WTC11 (cell line): Measurements from ENCODE around the gene NAPB. TPM values are rescaled to one million over a fixed set of nuclear protein-coding genes. Genes with fewer than 3 reads are reported as not detected.

Experiments
- ATAC-seq: fragments of 200-7000 bp; cut with Tn5 transposase; 2 replicates; pipeline ENCODE4 v1.10.0; 2021; ENCODE audit warnings: mild to moderate bottlenecking, moderate library complexity
- CTCF ChIA-PET: fragments of 300-600 bp; sonication (Branson Sonifier 250); formaldehyde crosslinking; loops from one replicate; lab custom pipeline; 2021; ENCODE audit warnings: antibody characterized with exemption; lab: Charles Lee
- POLR2A ChIA-PET: fragments of 350-600 bp; sonication (Branson Sonifier 250); formaldehyde crosslinking; loops from one replicate; lab custom pipeline; 2021; ENCODE audit warnings: antibody characterized with exemption; lab: Charles Lee
- DNase-seq: peaks from one replicate; pipeline ENCODE4 v3.0.0; 2021; ENCODE audit warnings: low spot score
- H3K27ac Mint-ChIP-seq: 2 replicates; pipeline ENCODE4 v1.8.0; 2021; ENCODE audit warnings: mixed read lengths
- H3K27me3 Mint-ChIP-seq: 2 replicates; pipeline ENCODE4 v1.8.0; 2021; ENCODE audit warnings: low read depth, mild to moderate bottlenecking, moderate library complexity, mixed read lengths
- H3K36me3 Mint-ChIP-seq: 2 replicates; pipeline ENCODE4 v1.8.0; 2021; ENCODE audit warnings: mixed read lengths
- H3K4me1 Mint-ChIP-seq: 2 replicates; pipeline ENCODE4 v1.8.0; 2022; ENCODE audit warnings: mixed read lengths
- H3K4me3 Mint-ChIP-seq: 2 replicates; pipeline ENCODE4 v1.8.0; 2021; ENCODE audit warnings: mild to moderate bottlenecking, moderate library complexity, mixed read lengths
- H3K9me3 Mint-ChIP-seq: 2 replicates; pipeline ENCODE4 v1.8.0; 2021; ENCODE audit warnings: mixed read lengths
- ELF4 ChIP-seq: sonication (generic); formaldehyde crosslinking; IDR thresholded peaks from 2 replicates; pipeline ENCODE4 v1.8.1; 2022; ENCODE audit warnings: low read depth, mild to moderate bottlenecking, moderate library complexity, missing genetic modification reagents
- GABPB1 ChIP-seq: sonication (generic); formaldehyde crosslinking; IDR thresholded peaks from 2 replicates; pipeline ENCODE4 v1.8.1; 2023; ENCODE audit warnings: mild to moderate bottlenecking, missing genetic modification reagents
- GRHL2 ChIP-seq: fragments of 250-450 bp; sonication (Bioruptor Pico); IDR thresholded peaks from 2 replicates; pipeline ENCODE4 v1.8.0; 2022; ENCODE audit warnings: mild to moderate bottlenecking, moderate library complexity; ENCODE audit not compliant: insufficient replicate concordance, severe bottlenecking
- JAZF1 ChIP-seq: fragments of 250-450 bp; sonication (Bioruptor Pico); IDR thresholded peaks from 2 replicates; pipeline ENCODE4 v1.9.0; 2021; ENCODE audit warnings: moderate library complexity, mild to moderate bottlenecking, inconsistent platforms
- JUN ChIP-seq: sonication (generic); formaldehyde crosslinking; IDR thresholded peaks from 2 replicates; pipeline ENCODE4 v1.8.0; 2023; ENCODE audit warnings: mild to moderate bottlenecking, missing genetic modification reagents
- NFE2L1 ChIP-seq: sonication (generic); formaldehyde crosslinking; IDR thresholded peaks from 2 replicates; pipeline ENCODE4 v1.8.1; 2023; ENCODE audit warnings: missing genetic modification reagents
- RORB ChIP-seq: fragments of 250-450 bp; sonication (Bioruptor Pico); IDR thresholded peaks from 2 replicates; pipeline ENCODE4 v1.9.0; 2021; ENCODE audit warnings: mild to moderate bottlenecking
- ZNF138 ChIP-seq: sonication (generic); formaldehyde crosslinking; conservative IDR thresholded peaks from 2 replicates; pipeline ENCODE4 v1.8.1; 2022; ENCODE audit warnings: mild to moderate bottlenecking, moderate library complexity, missing genetic modification reagents
- ZNF396 ChIP-seq: fragments of 250-450 bp; sonication (Bioruptor Pico); IDR thresholded peaks from 2 replicates; pipeline ENCODE4 v1.8.0; 2021; ENCODE audit warnings: mild to moderate bottlenecking, moderate library complexity, borderline replicate concordance
- ZNF416 ChIP-seq: fragments of 250-450 bp; sonication (Bioruptor Pico); IDR thresholded peaks from 2 replicates; pipeline ENCODE4 v1.9.0; 2021; ENCODE audit warnings: mild to moderate bottlenecking, inconsistent platforms
- total RNA-seq: library from RNA; stranded (reverse); gene quantifications from 3 replicates; pipeline ENCODE4 v1.2.3, GENCODE V29; 2021
- TF ChIP-seq, protein P1 (sequence below): sonication (generic); formaldehyde crosslinking; IDR thresholded peaks from 2 replicates; pipeline ENCODE4 v1.8.1; 2022; ENCODE audit warnings: mild to moderate bottlenecking, moderate library complexity, missing genetic modification reagents
- TF ChIP-seq, protein P2 (sequence below): sonication (generic); formaldehyde crosslinking; IDR thresholded peaks from 2 replicates; pipeline ENCODE4 v1.8.1; 2022; ENCODE audit warnings: mild to moderate bottlenecking, missing genetic modification reagents, moderate library complexity, borderline replicate concordance
- TF ChIP-seq, protein P3 (sequence below): sonication (generic); formaldehyde crosslinking; IDR thresholded peaks from 2 replicates; pipeline ENCODE4 v1.8.0; 2022; ENCODE audit warnings: mild to moderate bottlenecking, missing genetic modification reagents
- TF ChIP-seq, protein P4 (sequence below): fragments of 250-450 bp; sonication (Bioruptor Pico); conservative IDR thresholded peaks from 2 replicates; pipeline ENCODE4 v1.9.0; 2021; ENCODE audit warnings: mild to moderate bottlenecking

Gene NAPB
- total RNA-seq, 1 experiment from 2014 or later = 12.9 TPM

DNA sequence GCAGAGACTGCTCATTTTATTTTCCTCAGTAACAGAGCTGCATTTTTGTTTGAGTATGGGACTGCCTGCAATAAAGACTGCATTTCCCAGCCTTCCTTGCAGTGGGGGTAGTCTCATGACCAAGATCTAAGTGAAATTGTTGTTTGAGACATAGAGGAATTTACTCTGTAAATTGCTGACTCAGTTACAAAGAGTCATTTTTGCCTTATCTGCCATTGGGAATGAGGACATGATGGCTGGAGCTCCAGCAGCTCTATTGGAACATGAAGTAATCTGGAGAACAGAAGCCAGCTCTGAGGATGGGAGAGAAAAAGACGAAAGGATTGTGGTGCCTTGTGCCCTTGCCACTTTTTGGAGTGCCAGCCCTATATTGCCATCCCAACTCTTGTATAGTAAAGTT, 33.5 kb upstream of the NAPB start:
- TF ChIP-seq GRHL2 (CRISPR knock-in tag) (no peak), NFE2L1 (CRISPR knock-in tag) (no peak), ZNF396 (CRISPR knock-in tag) (no peak)
- Mint-ChIP-seq H3K36me3 (peaks cover 5% of the 10 kb centered on the region; the same call in 1 of the 2 replicates), H3K27me3 (peaks cover 11% of the 10 kb centered on the region), H3K9me3 (peaks cover 22% of the 10 kb centered on the region), H3K4me3 (no peak overlapping the region), H3K27ac (no peak overlapping the region), H3K4me1 (peaks cover 9% of the 10 kb centered on the region)
- ChIA-PET POLR2A (interaction anchor here (0.6 kb wide), 1 partner anchor 74 kb away, joined by 3 read pairs; no protein-coding TSS in a partner anchor), CTCF (interaction anchor here (1.0 kb wide), 1 partner anchor 8 kb away, joined by 6 read pairs; no protein-coding TSS in a partner anchor)
- DNase-seq = no peak
- no peak for ATAC-seq

DNA sequence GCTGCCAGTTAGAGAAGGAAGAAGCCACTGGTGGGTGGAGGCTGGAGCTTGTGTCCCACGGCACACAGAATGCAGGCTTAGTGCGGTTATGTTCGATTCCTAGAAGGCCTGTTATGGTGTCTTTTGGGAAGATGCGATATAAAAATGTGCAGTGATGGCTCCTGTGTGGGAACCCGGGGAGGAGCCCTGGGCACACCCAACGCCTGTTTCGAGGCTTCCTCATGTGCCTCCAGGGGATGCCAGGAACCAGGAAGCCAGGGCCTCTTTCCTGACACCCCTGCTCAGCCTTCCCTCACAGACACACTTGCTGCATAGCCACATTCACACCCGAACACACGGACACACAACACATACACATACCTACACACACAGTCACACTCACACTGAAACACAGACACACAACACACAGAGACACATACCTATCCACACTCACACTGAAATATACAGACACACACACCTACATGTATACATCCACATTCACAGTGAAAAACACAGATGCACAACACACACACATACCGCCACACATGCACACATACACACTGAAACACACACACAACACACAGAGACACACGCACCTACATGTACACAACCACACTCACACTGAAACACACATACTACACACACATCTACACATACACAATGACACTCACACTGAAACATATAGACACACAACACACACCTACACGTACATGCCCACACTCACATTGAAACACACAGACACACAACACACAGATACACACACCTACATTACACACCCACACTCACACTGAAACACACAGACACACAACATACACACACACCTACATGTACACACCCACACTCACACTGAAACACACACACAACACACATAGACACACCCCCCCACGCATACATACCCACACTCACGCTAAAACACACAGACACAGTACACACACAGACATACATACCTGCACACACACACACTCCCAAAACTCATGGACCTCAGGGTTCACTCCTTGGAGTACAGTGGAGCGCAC, 32.6 kb upstream of the NAPB start:
- DNase-seq = no peak
- no peak overlapping the region for H3K4me3 Mint-ChIP-seq
- TF ChIP-seq NFE2L1 (CRISPR knock-in tag) (no peak), ZNF416 (no peak), ELF4 (CRISPR knock-in tag) (no peak), JUN (no peak), ZNF138 (CRISPR knock-in tag) (no peak), GABPB1 (CRISPR knock-in tag) (no peak), RORB (CRISPR knock-in tag) (no peak)
- TF ChIP-seq, protein P1, sequence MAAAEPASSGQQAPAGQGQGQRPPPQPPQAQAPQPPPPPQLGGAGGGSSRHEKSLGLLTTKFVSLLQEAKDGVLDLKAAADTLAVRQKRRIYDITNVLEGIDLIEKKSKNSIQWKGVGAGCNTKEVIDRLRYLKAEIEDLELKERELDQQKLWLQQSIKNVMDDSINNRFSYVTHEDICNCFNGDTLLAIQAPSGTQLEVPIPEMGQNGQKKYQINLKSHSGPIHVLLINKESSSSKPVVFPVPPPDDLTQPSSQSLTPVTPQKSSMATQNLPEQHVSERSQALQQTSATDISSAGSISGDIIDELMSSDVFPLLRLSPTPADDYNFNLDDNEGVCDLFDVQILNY (CRISPR knock-in tag) = no peak
- TF ChIP-seq, protein P2, sequence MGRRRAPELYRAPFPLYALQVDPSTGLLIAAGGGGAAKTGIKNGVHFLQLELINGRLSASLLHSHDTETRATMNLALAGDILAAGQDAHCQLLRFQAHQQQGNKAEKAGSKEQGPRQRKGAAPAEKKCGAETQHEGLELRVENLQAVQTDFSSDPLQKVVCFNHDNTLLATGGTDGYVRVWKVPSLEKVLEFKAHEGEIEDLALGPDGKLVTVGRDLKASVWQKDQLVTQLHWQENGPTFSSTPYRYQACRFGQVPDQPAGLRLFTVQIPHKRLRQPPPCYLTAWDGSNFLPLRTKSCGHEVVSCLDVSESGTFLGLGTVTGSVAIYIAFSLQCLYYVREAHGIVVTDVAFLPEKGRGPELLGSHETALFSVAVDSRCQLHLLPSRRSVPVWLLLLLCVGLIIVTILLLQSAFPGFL = no peak
- TF ChIP-seq, protein P3, sequence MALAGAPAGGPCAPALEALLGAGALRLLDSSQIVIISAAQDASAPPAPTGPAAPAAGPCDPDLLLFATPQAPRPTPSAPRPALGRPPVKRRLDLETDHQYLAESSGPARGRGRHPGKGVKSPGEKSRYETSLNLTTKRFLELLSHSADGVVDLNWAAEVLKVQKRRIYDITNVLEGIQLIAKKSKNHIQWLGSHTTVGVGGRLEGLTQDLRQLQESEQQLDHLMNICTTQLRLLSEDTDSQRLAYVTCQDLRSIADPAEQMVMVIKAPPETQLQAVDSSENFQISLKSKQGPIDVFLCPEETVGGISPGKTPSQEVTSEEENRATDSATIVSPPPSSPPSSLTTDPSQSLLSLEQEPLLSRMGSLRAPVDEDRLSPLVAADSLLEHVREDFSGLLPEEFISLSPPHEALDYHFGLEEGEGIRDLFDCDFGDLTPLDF = no peak
- TF ChIP-seq, protein P4, sequence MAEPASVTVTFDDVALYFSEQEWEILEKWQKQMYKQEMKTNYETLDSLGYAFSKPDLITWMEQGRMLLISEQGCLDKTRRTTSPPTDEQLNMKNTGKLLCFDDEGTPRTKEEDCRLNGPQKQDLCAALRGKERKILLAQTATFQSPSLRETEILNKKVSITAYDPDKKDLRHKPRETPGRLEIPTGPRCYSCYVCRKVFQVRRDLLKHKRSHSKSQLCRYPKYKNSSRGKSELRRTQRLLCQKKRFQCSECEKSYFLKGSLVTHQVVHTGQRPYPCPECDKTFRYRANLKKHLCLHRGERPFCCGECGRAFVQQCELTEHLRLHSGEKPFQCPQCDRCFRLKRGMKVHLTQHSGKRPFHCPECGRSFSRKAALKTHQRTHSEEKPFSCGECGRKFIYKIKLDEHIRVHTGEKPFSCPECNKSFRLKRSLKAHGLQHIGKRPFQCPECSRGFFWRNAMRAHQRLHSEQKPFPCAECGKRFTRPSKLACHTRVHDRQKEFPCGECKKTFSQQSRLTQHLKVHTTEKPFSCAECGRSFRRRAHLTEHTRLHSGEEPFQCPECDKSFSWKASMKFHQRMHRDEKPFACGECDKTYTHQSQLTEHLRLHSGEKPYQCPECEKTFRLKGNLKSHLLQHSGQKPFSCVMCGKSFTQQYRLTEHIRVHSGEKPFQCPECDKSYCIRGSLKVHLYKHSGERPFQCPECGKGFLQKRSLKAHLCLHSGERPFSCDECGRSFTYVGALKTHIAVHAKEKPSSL (CRISPR knock-in tag) = no peak
- TF ChIP-seq, all 79 proteins: peak for 0
- Mint-ChIP-seq H3K9me3 (peaks cover 14% of the 10 kb centered on the region), H3K27ac (no peak overlapping the region), H3K27me3 (peaks cover 14% of the 10 kb centered on the region), H3K36me3 (peaks cover 5% of the 10 kb centered on the region; the same call in 1 of the 2 replicates), H3K4me1 (peaks cover 6% of the 10 kb centered on the region)
- POLR2A ChIA-PET = no interaction called here
- CTCF ChIA-PET = interaction anchor here (1.4 kb wide), 1 partner anchor 12 kb away, joined by 8 read pairs; no protein-coding TSS in a partner anchor
- no peak for ATAC-seq

DNA sequence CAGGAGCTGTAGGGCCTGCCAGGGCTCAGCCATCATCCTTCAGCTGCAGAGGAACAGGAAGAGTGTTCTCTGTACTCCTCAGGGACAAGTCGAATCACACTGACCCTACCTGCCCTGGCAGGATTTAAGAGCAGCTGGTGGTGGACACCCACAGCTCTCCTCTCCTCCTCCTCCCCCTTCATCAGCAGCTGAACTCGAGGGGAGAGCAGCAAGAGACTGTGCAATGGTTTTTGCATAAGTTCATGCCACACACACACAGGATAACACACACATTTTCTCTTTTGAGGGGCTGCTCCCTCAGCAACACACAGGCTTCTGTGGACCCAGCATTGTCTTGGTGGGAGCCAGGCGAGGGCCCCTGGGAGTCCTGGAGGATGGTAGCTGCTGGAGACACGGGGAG, 31.5 kb upstream of the NAPB start, which contains the start of gene CST11:
CST11 (minus strand) TSS at position 101 of the 400 bp plus-strand sequence; CDS start at position 36, 65 bp downstream.
- CTCF ChIA-PET = interaction anchor here (1.4 kb wide), 1 partner anchor 11 kb away, joined by 8 read pairs; no protein-coding TSS in a partner anchor
- H3K9me3 Mint-ChIP-seq = peaks cover 14% of the 10 kb centered on the region
- no peak within 1 kb of the TSS for H3K4me3 Mint-ChIP-seq
- H3K27me3 Mint-ChIP-seq = peaks cover 11% of the 10 kb centered on the region
- ATAC-seq (no peak), DNase-seq (no peak)
- H3K36me3 Mint-ChIP-seq = peaks cover 5% of the 10 kb centered on the region; the same call in 1 of the 2 replicates
- POLR2A ChIA-PET = no interaction called here
- no peak within 1 kb of the TSS for H3K27ac Mint-ChIP-seq
- TF ChIP-seq GRHL2 (CRISPR knock-in tag) (no peak), JAZF1 (CRISPR knock-in tag) (no peak)
- peaks cover 6% of the 10 kb centered on the region for H3K4me1 Mint-ChIP-seq
